CD4-positive, alpha-beta T cell treated with Interleukin-4 for 4 hours (primary cell): ENCODE measurements around the gene ZBTB18.

Source experiments
- DNase-seq: peaks from one replicate; pipeline ENCODE4 v3.0.0-alpha.2; 2020

ZBTB18 gene

GRCh38 chr1:244064621-244065020, 13.5 kb downstream of the ZBTB18 start:
- no peak for DNase-seq

GRCh38 chr1:244065063-244065793, 14.1 kb downstream of the ZBTB18 start:
- DNase-seq: no peak

- DNase-seq: no peak
Observed at GRCh38 chr1:244065960-244066388, 14.9 kb downstream of the ZBTB18 start.

GRCh38 chr1:244066954-244067716, 16.1 kb downstream of the ZBTB18 start:
- no peak for DNase-seq

- no peak for DNase-seq
Observed at GRCh38 chr1:244067893-244068292, 16.8 kb downstream of the ZBTB18 start.

- no peak for DNase-seq
Observed at GRCh38 chr1:244068567-244068966, 17.5 kb downstream of the ZBTB18 start.

- no peak for DNase-seq
Observed at GRCh38 chr1:244069326-244069898, 18.3 kb downstream of the ZBTB18 start.

GRCh38 chr1:244074559-244075171, 23.6 kb downstream of the ZBTB18 start:
- peak; percentile 83 for DNase-seq

GRCh38 chr1:244075247-244075722, 24.2 kb downstream of the ZBTB18 start:
- no peak for DNase-seq

GRCh38 chr1:244076740-244077139, 25.7 kb downstream of the ZBTB18 start:
- no peak for DNase-seq

- DNase-seq: no peak
Observed at GRCh38 chr1:244077473-244078220, 26.6 kb downstream of the ZBTB18 start.

GRCh38 chr1:244080343-244080929, 29.4 kb downstream of the ZBTB18 start:
- no peak for DNase-seq

- no peak for DNase-seq
Observed at GRCh38 chr1:244082969-244083368, 31.9 kb downstream of the ZBTB18 start.

- no peak for DNase-seq
Observed at GRCh38 chr1:244083383-244083943, 32.4 kb downstream of the ZBTB18 start.

GRCh38 chr1:244084763-244085162, 33.7 kb downstream of the ZBTB18 start:
- DNase-seq: no peak

GRCh38 chr1:244085891-244086290, 34.8 kb downstream of the ZBTB18 start:
- DNase-seq: no peak

GRCh38 chr1:244087021-244087560, 36.0 kb downstream of the ZBTB18 start:
- no peak for DNase-seq

GRCh38 chr1:244087611-244088010, 36.5 kb downstream of the ZBTB18 start:
- DNase-seq: no peak

GRCh38 chr1:244088161-244088560, 37.1 kb downstream of the ZBTB18 start:
- DNase-seq: no peak

GRCh38 chr1:244089561-244089960, 38.5 kb downstream of the ZBTB18 start:
- DNase-seq: no peak

GRCh38 chr1:244090645-244091044, 39.6 kb downstream of the ZBTB18 start:
- DNase-seq: no peak
